ENCODE measurements around the gene CAST.

CAST gene

GRCh38 chr5:96771395-96771794, 109.2 kb downstream of the CAST start:
- no peak for TF ChIP-seq CTCF (conservative IDR thresholded peaks at IDR 0.05; ENCODE audit: low read depth, low read length)

GRCh38 chr5:96772111-96772510, 109.9 kb downstream of the CAST start:
- H3K4me3 ChIP-seq (ENCODE audit: low read depth, low read length), result no peak overlapping the region
- TF ChIP-seq CTCF (conservative IDR thresholded peaks at IDR 0.05; ENCODE audit: low read depth, low read length), result no peak
- no peak for DNase-seq (ENCODE audit: low read depth)

More at GRCh38 chr5:96771395-96771794, 109.2 kb downstream of the CAST start:
- DNase-seq (ENCODE audit: low read depth), result no peak
- no peak overlapping the region for H3K4me3 ChIP-seq (ENCODE audit: low read depth, low read length)

- TF ChIP-seq CTCF (conservative IDR thresholded peaks at IDR 0.05; ENCODE audit: low read depth, low read length), result no peak
- no peak for DNase-seq (ENCODE audit: low read depth)
Measured at GRCh38 chr5:96772542-96772941, 110.4 kb downstream of the CAST start.

GRCh38 chr5:96775050-96775449, 112.9 kb downstream of the CAST start:
- DNase-seq (ENCODE audit: low read depth), result no peak
- no peak for TF ChIP-seq CTCF (conservative IDR thresholded peaks at IDR 0.05; ENCODE audit: low read depth, low read length)
- no peak overlapping the region for H3K4me3 ChIP-seq (ENCODE audit: low read depth, low read length)

More at GRCh38 chr5:96772542-96772941, 110.4 kb downstream of the CAST start:
- H3K4me3 ChIP-seq (ENCODE audit: low read depth, low read length), result no peak overlapping the region

GRCh38 chr5:96775689-96776088, 113.5 kb downstream of the CAST start:
- no peak for TF ChIP-seq CTCF (conservative IDR thresholded peaks at IDR 0.05; ENCODE audit: low read depth, low read length)
- H3K4me3 ChIP-seq (ENCODE audit: low read depth, low read length), result no peak overlapping the region
- DNase-seq (ENCODE audit: low read depth), result no peak

GRCh38 chr5:96776621-96777020, 114.4 kb downstream of the CAST start:
- no peak for TF ChIP-seq CTCF (conservative IDR thresholded peaks at IDR 0.05; ENCODE audit: low read depth, low read length)
- DNase-seq (ENCODE audit: low read depth), result no peak
- no peak overlapping the region for H3K4me3 ChIP-seq (ENCODE audit: low read depth, low read length)

GRCh38 chr5:96778409-96778808, 116.2 kb downstream of the CAST start:
- no peak for DNase-seq (ENCODE audit: low read depth)
- TF ChIP-seq CTCF (conservative IDR thresholded peaks at IDR 0.05; ENCODE audit: low read depth, low read length), result no peak
- H3K4me3 ChIP-seq (ENCODE audit: low read depth, low read length), result no peak overlapping the region

Data from choroid plexus epithelial cell (primary cell).